Esophagus (tissue), 2 donors: ENCODE data around the gene TNFSF12. TPM values are rescaled to one million over a fixed set of nuclear protein-coding genes. Genes with fewer than 3 reads are reported as not detected.

Experiments
- H3K27ac ChIP-seq, 2 donors: one replicate each; pipeline ENCODE4 v1.5.1; 2013; ENCODE audit warnings: low read depth in 2 of 2, mild to moderate bottlenecking in 2 of 2, inconsistent platforms in 1 of 2, low read length in 1 of 2, moderate library complexity in 1 of 2
- H3K27me3 ChIP-seq, 2 donors: one replicate each; pipeline ENCODE4 v1.6.1; 2013; ENCODE audit warnings: low read length in 2 of 2, control low read depth in 1 of 2, mild to moderate bottlenecking in 1 of 2; ENCODE audit not compliant: insufficient read depth in 2 of 2, control insufficient read depth in 1 of 2
- H3K36me3 ChIP-seq, 2 donors: one replicate each; pipeline ENCODE4 v1.6.1; 2013; ENCODE audit warnings: low read length in 1 of 2; ENCODE audit not compliant: control insufficient read depth in 2 of 2, insufficient read depth in 2 of 2
- H3K4me1 ChIP-seq, 2 donors: one replicate each; pipeline ENCODE4 v1.6.1; 2013; ENCODE audit warnings: low read length in 1 of 2; ENCODE audit not compliant: control insufficient read depth in 2 of 2, insufficient read depth in 2 of 2
- H3K4me3 ChIP-seq, 2 donors: one replicate each; pipeline ENCODE4 v1.5.1; 2013; ENCODE audit warnings: low read length in 2 of 2, mild to moderate bottlenecking in 2 of 2, low read depth in 1 of 2, moderate library complexity in 1 of 2
- H3K9me3 ChIP-seq, 2 donors: one replicate each; pipeline ENCODE4 v1.6.1; 2013; ENCODE audit warnings: mild to moderate bottlenecking in 2 of 2, low read depth in 1 of 2, low read length in 1 of 2, moderate library complexity in 1 of 2; ENCODE audit not compliant: control insufficient read depth in 2 of 2, insufficient read depth in 1 of 2
- WGBS, 2 donors: extraction: QIAGEN DNeasy Blood & Tissue Kit; methylation state at CpG; one replicate each; pipeline ENCODE4 v1.1.7; 2013; 5-methylcytosine and 5-hydroxymethylcytosine counted together
- polyA plus RNA-seq, 2 donors: library from polyadenylated mRNA; stranded (reverse); fragments of 200-250 nt; gene quantifications; one replicate each; pipeline ENCODE4 v1.2.3, GENCODE V29; 2013
- donor health status: healthy with polysubstance abuse.
- donor health status: Bipolar disorder and iron deficiency.

TNFSF12 gene
- polyA plus RNA-seq, 2 donors: 8.0 to 13.0 TPM

DNA sequence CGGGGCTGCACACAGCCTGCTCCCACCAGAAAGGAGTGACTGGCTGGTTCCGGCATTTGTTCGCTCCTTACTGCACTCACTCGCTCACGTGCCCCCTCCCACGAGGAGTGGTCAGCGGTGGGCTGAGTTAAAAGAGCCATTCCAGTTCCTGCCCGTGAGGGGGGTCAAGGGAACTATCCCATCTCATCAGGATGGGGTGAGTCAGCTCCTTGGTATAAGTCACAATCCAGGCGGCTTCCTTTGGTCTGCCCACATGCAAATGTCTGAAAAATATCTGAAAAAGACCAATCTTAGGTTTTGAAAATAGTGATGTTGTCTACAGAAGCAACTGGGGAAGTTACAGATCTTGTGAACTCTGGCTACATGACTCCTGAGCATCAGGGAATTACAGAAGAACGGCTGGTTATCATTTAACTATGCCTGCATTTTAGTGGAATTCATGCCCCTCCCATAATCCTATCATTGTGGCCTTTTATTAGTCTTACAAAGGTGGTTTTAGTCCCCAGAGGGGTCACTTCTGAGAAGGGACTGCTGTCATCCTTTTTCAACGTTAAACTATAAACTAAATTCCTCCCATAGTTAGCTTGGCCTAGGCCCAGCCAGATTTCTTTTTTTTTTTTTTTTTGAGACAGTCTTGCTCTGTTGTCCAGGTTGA is 9.8 kb upstream of the TNFSF12 start:
- Histone ChIP-seq H3K4me1 (no peaks in the 10 kb centered on the region), H3K9me3 (peaks cover 3 to 12% of the 10 kb centered on the region in 2 donors), H3K27ac (no peak overlapping the region), H3K36me3 (no peaks in the 10 kb centered on the region), H3K4me3 (no peak overlapping the region), H3K27me3 (no peaks in the 10 kb centered on the region)
- 75 to 83% methylated on average over 11 of the region's 11 CpGs for WGBS, 2 donors

DNA sequence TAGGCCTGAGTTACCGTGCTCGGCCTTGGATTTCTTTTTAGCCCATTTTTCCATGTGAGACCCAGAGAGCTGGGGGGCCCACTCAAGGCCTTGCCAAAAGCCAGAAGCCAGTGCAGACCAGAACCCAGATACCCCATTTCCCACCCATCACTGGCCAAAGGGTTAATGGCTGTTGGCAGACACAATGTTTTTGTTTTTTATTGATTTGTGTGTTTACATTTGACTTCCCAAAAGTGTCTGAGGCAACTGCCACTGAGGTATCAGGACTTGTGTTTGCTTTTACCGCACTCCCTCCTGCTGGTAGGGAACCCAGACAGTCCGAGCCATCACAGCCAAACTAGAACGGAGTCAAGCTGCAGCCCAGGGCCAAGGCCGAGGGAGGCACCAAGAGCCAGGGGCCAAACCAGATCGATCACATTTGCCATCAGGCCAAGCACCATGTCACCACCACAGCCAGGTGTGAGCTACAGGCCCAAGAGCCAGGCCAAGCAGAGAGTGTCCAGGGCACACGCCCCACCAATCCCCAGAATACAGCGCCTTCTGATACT is 7.7 kb upstream of the TNFSF12 start:
- H3K4me1 ChIP-seq: no peaks in the 10 kb centered on the region
- no peak overlapping the region for H3K4me3 ChIP-seq
- H3K9me3 ChIP-seq: peaks cover 3 to 12% of the 10 kb centered on the region in 2 donors
- 91 to 94% methylated on average over 9 of the region's 9 CpGs for WGBS, 2 donors
- H3K27ac ChIP-seq: no peak overlapping the region
- no peaks in the 10 kb centered on the region for H3K27me3 ChIP-seq
- H3K36me3 ChIP-seq: no peaks in the 10 kb centered on the region

DNA sequence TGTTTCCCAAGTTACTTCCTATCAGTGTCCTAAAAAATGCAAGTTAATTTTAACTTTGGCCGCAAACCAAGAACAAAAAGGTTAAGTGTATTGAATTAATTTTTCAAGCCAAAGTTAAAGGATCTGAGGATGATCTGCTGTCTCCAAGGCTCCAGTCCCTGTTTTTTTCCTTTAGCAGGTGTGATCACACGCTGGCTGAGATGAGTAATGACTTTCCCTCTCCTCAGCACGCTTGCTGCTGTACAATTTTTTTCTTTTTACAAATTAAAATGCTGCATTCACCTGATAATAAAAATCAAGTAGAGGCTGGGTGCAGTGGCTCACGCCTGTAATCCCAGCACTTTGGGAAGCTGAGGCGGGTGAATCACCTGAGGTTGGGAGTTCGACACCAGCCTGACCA is 3.9 kb upstream of the TNFSF12 start:
- Histone ChIP-seq H3K4me3 (no peak overlapping the region), H3K27me3 (no peaks in the 10 kb centered on the region), H3K9me3 (no peaks in the 10 kb centered on the region), H3K27ac (no peak overlapping the region), H3K4me1 (peaks cover 2 to 7% of the 10 kb centered on the region in 2 donors), H3K36me3 (no peaks in the 10 kb centered on the region)
- WGBS, 2 donors: 65 to 70% methylated on average over 6 of the region's 6 CpGs

DNA sequence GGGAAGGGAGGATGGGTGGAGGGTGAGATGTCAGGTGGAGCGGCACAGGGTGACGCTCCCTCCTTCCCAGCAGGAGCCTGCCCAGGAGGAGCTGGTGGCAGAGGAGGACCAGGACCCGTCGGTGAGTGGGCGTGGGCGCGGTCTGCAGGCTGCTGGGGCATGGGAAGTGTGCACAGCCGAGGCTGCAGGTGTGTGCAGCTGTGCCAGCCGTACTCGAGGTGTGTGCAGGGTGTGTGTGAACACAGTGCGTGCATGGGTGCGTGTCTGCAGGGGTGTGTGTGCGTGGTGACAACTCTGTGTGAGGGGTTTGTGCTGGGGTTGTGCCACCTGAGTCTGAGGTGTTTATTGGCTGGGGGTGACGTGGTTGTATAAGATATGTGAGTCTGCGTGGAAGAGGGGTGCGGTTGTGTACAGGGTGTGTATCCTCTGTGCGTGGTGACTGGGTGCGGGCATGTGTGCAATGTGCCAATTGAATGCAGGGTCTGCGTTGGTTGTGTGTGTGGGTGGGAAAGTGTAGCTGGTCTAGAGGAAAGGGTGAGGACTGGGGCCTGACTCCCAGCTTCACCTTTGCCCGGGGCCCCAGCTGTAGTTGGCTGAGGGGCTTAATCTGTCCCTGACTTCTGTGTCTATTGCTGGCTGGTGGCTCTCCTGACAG is 670 bp downstream of the TNFSF12 start:
- H3K27ac ChIP-seq: peak overlapping the region; percentile 77 to 85
- WGBS, 2 donors: 21 to 24% methylated on average over 20 of the region's 20 CpGs

DNA sequence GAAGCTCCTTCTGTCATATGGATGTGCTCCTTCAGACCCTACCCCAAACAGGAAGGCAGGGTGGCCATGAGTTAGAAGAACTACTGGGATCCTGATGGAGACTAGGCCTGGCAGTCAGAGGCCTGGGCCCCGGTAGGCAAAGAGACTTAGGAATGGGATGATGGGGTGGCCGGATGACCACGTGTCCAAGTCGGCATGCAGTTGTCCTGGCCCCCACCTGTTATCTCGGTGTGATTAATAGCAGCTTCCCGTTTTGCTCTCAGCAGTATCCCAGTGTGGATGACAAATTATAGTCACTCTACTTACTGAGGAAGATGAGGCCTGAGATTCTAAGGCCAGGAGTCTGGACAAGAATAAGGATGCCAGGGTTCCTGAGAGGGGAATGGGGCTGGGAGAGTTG is 1.5 kb downstream of the TNFSF12 start:
- H3K36me3 ChIP-seq: no peaks in the 10 kb centered on the region
- H3K27ac ChIP-seq: peak overlapping the region in 1 of 2 donors; percentile 77
- H3K4me1 ChIP-seq: peaks cover 2 to 7% of the 10 kb centered on the region in 2 donors
- WGBS, 2 donors: 66 to 67% methylated on average over 6 of the region's 6 CpGs
- H3K9me3 ChIP-seq: no peaks in the 10 kb centered on the region
- H3K4me3 ChIP-seq: no peak overlapping the region
- no peaks in the 10 kb centered on the region for H3K27me3 ChIP-seq

More for the DNA sequence above, 670 bp downstream of the TNFSF12 start:
- H3K27me3 ChIP-seq: no peaks in the 10 kb centered on the region
- no peaks in the 10 kb centered on the region for H3K9me3 ChIP-seq
- H3K36me3 ChIP-seq: no peaks in the 10 kb centered on the region
- H3K4me3 ChIP-seq: peak overlapping the region; percentile 58 to 60
- H3K4me1 ChIP-seq: peaks cover 2 to 7% of the 10 kb centered on the region in 2 donors

DNA sequence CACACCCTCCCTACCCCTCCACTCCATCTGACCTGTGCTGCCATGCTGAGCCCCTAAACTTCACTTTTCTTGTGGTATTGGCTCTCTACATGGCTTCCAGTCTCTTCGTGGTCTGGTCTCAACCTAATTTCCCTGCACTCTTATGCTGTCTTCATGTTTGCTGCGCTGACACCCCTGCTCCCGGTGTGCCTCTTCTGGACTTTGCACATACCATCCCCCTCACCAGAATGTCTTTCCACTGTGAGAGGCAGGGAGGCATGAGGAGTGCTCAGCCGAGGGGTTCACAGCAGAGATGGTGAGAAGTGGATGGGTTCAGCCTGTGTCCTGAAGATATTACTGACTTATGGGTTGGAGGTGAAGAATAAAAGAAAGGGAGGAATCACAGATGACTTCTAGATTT is 2.5 kb downstream of the TNFSF12 start:
- H3K36me3 ChIP-seq: no peaks in the 10 kb centered on the region
- 74 to 88% methylated on average over 4 of the region's 4 CpGs for WGBS, 2 donors
- peaks cover 2 to 7% of the 10 kb centered on the region in 2 donors for H3K4me1 ChIP-seq
- H3K9me3 ChIP-seq: no peaks in the 10 kb centered on the region
- H3K4me3 ChIP-seq: no peak overlapping the region
- H3K27me3 ChIP-seq: no peaks in the 10 kb centered on the region
- H3K27ac ChIP-seq: no peak overlapping the region

DNA sequence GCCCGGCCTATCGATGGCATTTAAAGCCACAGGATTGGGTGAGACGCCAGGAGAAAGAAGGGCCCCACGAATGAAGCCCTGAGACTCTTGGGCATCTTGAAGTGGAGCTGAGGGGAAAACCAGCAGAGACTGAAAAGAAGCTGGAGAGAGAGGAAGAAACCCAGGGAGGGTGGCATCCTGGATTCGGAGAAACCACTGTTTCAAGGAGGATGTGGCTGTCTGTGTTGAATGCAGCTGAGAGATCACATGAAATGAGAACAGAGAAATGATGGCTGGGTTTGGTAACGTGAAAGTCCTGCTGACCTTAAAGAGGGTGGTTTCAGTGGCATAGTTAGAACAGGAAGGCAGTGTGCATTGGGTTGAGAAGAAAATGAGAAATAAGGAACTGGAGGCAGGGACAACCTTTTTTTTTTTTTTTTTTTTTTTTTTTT is 3.8 kb downstream of the TNFSF12 start:
- Histone ChIP-seq H3K27me3 (no peaks in the 10 kb centered on the region), H3K4me1 (peaks cover 2 to 10% of the 10 kb centered on the region in 2 donors), H3K36me3 (no peaks in the 10 kb centered on the region), H3K27ac (no peak overlapping the region), H3K4me3 (no peak overlapping the region), H3K9me3 (no peaks in the 10 kb centered on the region)
- WGBS, 2 donors: 76 to 83% methylated on average over 6 of the region's 6 CpGs

DNA sequence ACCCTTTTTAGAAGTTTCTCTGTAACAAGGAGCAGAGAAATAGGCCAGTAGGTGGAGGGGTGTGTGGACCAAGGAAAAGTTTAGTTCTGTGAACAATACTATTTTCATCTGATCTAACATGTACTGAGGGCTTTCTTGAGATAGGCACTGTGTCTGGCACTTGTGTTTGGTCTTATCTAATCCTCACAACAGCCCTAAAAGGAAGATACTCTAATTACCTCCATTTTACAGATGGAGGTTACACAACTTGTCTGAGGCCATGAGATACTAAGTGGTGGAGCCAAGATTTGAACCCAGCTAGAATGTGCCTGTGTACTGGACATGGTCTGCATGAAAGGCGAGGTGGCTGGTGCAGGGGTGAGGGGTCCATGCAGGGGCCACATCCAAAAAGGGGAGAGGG is 4.5 kb downstream of the TNFSF12 start:
- Histone ChIP-seq H3K36me3 (no peaks in the 10 kb centered on the region), H3K4me3 (no peak overlapping the region), H3K27me3 (no peaks in the 10 kb centered on the region), H3K4me1 (peaks cover 2 to 15% of the 10 kb centered on the region in 2 donors), H3K27ac (no peak overlapping the region), H3K9me3 (no peaks in the 10 kb centered on the region)
- 95 to 97% methylated on average over 1 of the region's 1 CpG for WGBS, 2 donors

DNA sequence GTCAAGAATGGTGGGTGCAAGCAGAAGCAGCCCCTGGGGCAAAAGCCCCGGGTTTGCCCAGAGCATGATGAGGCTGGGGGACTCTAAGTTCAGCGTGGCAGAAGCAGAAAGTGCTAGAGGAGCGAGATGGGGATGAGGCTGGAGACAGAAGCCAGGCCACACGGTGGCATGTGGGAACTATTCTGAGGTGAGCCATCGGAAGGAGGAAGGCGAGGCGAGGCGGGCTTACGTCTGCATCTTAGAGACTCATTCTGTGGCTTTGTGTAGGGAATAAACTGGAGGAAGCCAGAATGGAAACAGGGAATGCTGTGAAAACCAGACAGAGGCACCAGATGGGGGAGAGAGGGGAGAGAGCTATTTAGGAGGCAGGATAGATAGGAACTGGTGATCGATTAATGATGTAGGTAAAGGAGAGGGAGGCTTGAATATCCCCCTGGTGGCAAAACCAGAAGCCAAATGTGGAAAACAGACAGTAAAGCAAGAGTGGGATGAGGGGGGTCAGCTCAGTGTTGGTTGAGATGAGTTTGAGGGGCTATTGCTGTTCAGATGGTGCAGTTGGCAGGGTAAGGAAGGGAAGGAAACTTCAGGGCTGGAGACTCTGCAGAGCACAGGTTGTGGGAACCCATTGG is 6.6 kb downstream of the TNFSF12 start:
- Histone ChIP-seq H3K9me3 (no peaks in the 10 kb centered on the region), H3K36me3 (no peaks in the 10 kb centered on the region), H3K4me3 (no peak overlapping the region), H3K27ac (no peak overlapping the region), H3K4me1 (peaks cover 5 to 20% of the 10 kb centered on the region in 2 donors), H3K27me3 (no peaks in the 10 kb centered on the region)
- WGBS, 2 donors: 73 to 76% methylated on average over 10 of the region's 10 CpGs
